Measurements from ENCODE around the gene RTN4RL1.

- TF ChIP-seq CTCF (conservative IDR thresholded peaks at IDR 0.05; ENCODE audit: low read length) = no peak
- TF ChIP-seq EZH2phosphoT487 (IDR thresholded peaks at IDR 0.05; ENCODE audit: borderline replicate concordance, low read depth, low read length) = no peak
These were observed 90.2 kb downstream of the RTN4RL1 start for GRCh38 chr17:1934901-1935300.
